ENCODE results near the gene TBCK. TPM values are rescaled to one million over a fixed set of nuclear protein-coding genes. Genes with fewer than 3 reads are reported as not detected.
A peak's percentile ranks its signal among the peaks of the same experiment; 100 is the strongest.

Gene TBCK
- total and polyA plus RNA-seq, 9 of the 15 experiments (the other 6 are each of a cell fraction or from before 2014, with no cell fraction given) = 5.3 to 26.6 (median 16.2) TPM

GRCh38 chr4:106329041-106329618, 13.1 kb upstream of the TBCK start (continued):
- TF ChIP-seq ZNF707 (CRISPR knock-in tag; conservative IDR thresholded peaks at IDR 0.05) (no peak), RAD21 (CRISPR knock-in tag; conservative IDR thresholded peaks at IDR 0.05 in 1 of 2, IDR thresholded peaks at IDR 0.05 in 1 of 2) (peak in 1 of 2 experiments; percentile 27; a peak in 2 of 4 replicates), POLR2B (IDR thresholded peaks at IDR 0.05; ENCODE audit: low read depth, partially characterized antibody) (no peak)
- TF ChIP-seq, protein P1, sequence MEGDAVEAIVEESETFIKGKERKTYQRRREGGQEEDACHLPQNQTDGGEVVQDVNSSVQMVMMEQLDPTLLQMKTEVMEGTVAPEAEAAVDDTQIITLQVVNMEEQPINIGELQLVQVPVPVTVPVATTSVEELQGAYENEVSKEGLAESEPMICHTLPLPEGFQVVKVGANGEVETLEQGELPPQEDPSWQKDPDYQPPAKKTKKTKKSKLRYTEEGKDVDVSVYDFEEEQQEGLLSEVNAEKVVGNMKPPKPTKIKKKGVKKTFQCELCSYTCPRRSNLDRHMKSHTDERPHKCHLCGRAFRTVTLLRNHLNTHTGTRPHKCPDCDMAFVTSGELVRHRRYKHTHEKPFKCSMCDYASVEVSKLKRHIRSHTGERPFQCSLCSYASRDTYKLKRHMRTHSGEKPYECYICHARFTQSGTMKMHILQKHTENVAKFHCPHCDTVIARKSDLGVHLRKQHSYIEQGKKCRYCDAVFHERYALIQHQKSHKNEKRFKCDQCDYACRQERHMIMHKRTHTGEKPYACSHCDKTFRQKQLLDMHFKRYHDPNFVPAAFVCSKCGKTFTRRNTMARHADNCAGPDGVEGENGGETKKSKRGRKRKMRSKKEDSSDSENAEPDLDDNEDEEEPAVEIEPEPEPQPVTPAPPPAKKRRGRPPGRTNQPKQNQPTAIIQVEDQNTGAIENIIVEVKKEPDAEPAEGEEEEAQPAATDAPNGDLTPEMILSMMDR (IDR thresholded peaks at IDR 0.05 in 2 of 3, conservative IDR thresholded peaks at IDR 0.05 in 1 of 3; ENCODE audit: insufficient read depth in 2 of 3, low read depth in 1 of 3, low read length in 3 of 3) = peak; percentile 30 to 54 (median 45); a peak in 5 of 6 replicates

GRCh38 chr4:106325800-106326199, 9.8 kb upstream of the TBCK start:
- no peak overlapping the region for H3K4me3 ChIP-seq
- H3K27me3 ChIP-seq (ENCODE audit: control insufficient read depth in 2 of 2, insufficient read depth in 2 of 2, low read length in 2 of 2) = no peaks in the 10 kb centered on the region
- DNase-seq (ENCODE audit: extremely low read depth in 1 of 4, low spot score in 3 of 4) (no peak), ATAC-seq (no peak), FAIRE-seq (no peak)
- no peaks in the 10 kb centered on the region for H3K9me3 ChIP-seq (replicated peaks; ENCODE audit: control insufficient read depth, insufficient read depth, low read depth, low read length)
- POLR2A ChIA-PET = no interaction called here
- BruUV-seq (replicated peaks) = no TSS peak
- H3K27ac ChIP-seq (ENCODE audit: extremely low read depth, low read depth, low read length) = no peak overlapping the region
- peaks cover 31% of the 10 kb centered on the region for H3K79me2 ChIP-seq (ENCODE audit: control insufficient read depth, insufficient read depth, low read length)
- H3K36me3 ChIP-seq (ENCODE audit: control insufficient read depth, insufficient read depth, low read length) = peaks cover 72% of the 10 kb centered on the region
- H3K4me1 ChIP-seq (replicated peaks in 1 of 2; ENCODE audit: control insufficient read depth in 2 of 2, insufficient read depth in 2 of 2, low read length in 2 of 2) = peaks cover 0 to 3% of the 10 kb centered on the region in 2 experiments; a peak in 1 of 5 replicates
- H3K9ac ChIP-seq (ENCODE audit: insufficient read depth in 1 of 2, low read depth in 2 of 2, low read length in 2 of 2) = no peak overlapping the region
- CTCF ChIA-PET (ENCODE audit: low intra/inter-chr PET ratio) = no interaction called here
- intact Hi-C loops (cut with micrococcal nuclease) = no loop called here
- H3K4me2 ChIP-seq (ENCODE audit: insufficient read depth, low read length) = no peak overlapping the region
- no peaks in the 10 kb centered on the region for H4K20me1 ChIP-seq (replicated peaks; ENCODE audit: control insufficient read depth, insufficient read depth, low read length)
- H2AFZ ChIP-seq (ENCODE audit: low read depth, low read length) = no peak overlapping the region
- in situ Hi-C loops (cut with MboI) = no loop called here
- H3K9me1 ChIP-seq (ENCODE audit: control insufficient read depth, insufficient read depth, low read length) = no peaks in the 10 kb centered on the region
- TF ChIP-seq BCLAF1 (IDR thresholded peaks at IDR 0.05; ENCODE audit: borderline replicate concordance in 1 of 2, control insufficient read depth in 1 of 2, low read depth in 2 of 2, low read length in 1 of 2) (no peak), BRD9 (IDR thresholded peaks at IDR 0.05; ENCODE audit: low read depth, partially characterized antibody) (no peak), HCFC1 (IDR thresholded peaks at IDR 0.05; ENCODE audit: low read depth, low read length) (no peak), MEF2D (tag; conservative IDR thresholded peaks at IDR 0.05; ENCODE audit: low read depth) (no peak), ZZZ3 (IDR thresholded peaks at IDR 0.05) (no peak), SMAD2 (IDR thresholded peaks at IDR 0.05; ENCODE audit: low read depth, low read length) (no peak), RAD21 (CRISPR knock-in tag; conservative IDR thresholded peaks at IDR 0.05 in 1 of 2, IDR thresholded peaks at IDR 0.05 in 1 of 2) (no peak), ZNF184 (CRISPR knock-in tag; IDR thresholded peaks at IDR 0.05) (no peak), TOE1 (IDR thresholded peaks at IDR 0.05; ENCODE audit: borderline replicate concordance) (no peak), TOE1 (CRISPR knock-in tag; IDR thresholded peaks at IDR 0.05; ENCODE audit: borderline replicate concordance, low read depth) (no peak)
- TF ChIP-seq, protein P2, sequence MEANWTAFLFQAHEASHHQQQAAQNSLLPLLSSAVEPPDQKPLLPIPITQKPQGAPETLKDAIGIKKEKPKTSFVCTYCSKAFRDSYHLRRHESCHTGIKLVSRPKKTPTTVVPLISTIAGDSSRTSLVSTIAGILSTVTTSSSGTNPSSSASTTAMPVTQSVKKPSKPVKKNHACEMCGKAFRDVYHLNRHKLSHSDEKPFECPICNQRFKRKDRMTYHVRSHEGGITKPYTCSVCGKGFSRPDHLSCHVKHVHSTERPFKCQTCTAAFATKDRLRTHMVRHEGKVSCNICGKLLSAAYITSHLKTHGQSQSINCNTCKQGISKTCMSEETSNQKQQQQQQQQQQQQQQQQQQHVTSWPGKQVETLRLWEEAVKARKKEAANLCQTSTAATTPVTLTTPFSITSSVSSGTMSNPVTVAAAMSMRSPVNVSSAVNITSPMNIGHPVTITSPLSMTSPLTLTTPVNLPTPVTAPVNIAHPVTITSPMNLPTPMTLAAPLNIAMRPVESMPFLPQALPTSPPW (CRISPR knock-in tag; IDR thresholded peaks at IDR 0.05) = no peak

All from K562 (cell line).